SK-N-SH (cell line): Measurements from ENCODE around the gene GMPPA.

Source experiments
- CTCF ChIP-seq: fragments of 200-600 bp; sonication (generic); IDR thresholded peaks from 2 replicates; pipeline ENCODE4 v1.6.1; 2017; ENCODE audit warnings: antibody characterized with exemption, mild to moderate bottlenecking, moderate library complexity
- EP300 ChIP-seq, 2 experiments: IDR thresholded peaks; 2 replicates each; pipeline versions ENCODE4 v1.4.0 to v1.6.1; 2012; ENCODE audit warnings: borderline replicate concordance in 1 of 2, low read depth in 1 of 2, low read length in 1 of 2
- NFIC ChIP-seq: IDR thresholded peaks from 2 replicates; pipeline ENCODE4 v1.4.0; 2012; ENCODE audit warnings: borderline replicate concordance
- POLR2AphosphoS5 ChIP-seq: IDR thresholded peaks from 2 replicates; pipeline ENCODE4 v1.6.1; 2012; ENCODE audit warnings: low read depth, low read length
- RAD21 ChIP-seq: IDR thresholded peaks from 2 replicates; pipeline ENCODE4 v1.6.1; 2012; ENCODE audit warnings: mild to moderate bottlenecking, low read length
- REST ChIP-seq: IDR thresholded peaks from 2 replicates; pipeline ENCODE4 v1.6.1; 2012; ENCODE audit warnings: mild to moderate bottlenecking, low read depth, low read length, moderate library complexity
- SIN3A ChIP-seq: IDR thresholded peaks from 2 replicates; pipeline ENCODE4 v1.6.1; 2012; ENCODE audit warnings: low read depth, mild to moderate bottlenecking, low read length, moderate library complexity, borderline replicate concordance
- TF ChIP-seq, protein P1 (sequence below): IDR thresholded peaks from 2 replicates; pipeline ENCODE4 v1.4.0; 2012; ENCODE audit warnings: low read depth, borderline replicate concordance
- TF ChIP-seq, protein P2 (sequence below): fragments of 150-350 bp; IDR thresholded peaks from 2 replicates; pipeline ENCODE4 v1.6.1; 2017; ENCODE audit warnings: antibody characterized with exemption, low read length, low read depth, borderline replicate concordance

DNA sequence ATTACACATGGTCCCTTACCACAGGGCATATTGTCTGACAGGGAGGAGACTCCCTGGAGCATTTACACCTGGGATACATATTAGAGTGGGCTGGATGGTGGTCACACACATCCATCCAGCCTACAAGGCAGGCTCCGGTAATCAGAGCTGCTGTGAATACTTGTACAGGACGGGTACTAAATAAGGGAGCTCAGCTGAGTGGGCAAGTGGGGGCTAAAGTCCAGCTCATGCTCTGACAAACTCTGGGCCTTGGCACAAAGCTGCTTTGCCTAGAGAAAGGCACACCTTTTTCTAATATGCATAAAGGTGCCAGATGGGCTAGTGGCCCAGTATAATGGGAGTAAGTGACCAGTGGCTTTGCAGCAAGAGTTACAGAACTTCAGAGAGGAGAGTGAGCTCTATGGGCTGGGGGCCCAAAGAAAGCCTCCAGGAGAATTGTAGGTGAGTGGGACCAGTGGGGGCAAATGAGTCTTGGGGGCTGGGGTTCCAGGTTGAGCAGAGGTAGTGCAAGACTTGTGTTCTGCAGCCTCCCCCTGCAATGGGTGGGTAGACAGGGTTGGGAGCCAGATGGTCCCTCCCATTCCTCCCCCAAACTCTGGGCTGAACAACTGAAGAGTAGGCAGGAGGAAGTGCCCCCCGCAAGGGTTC lies 46.7 kb downstream of the GMPPA start:
- no peak for TF ChIP-seq CTCF
- TF ChIP-seq, protein P1, sequence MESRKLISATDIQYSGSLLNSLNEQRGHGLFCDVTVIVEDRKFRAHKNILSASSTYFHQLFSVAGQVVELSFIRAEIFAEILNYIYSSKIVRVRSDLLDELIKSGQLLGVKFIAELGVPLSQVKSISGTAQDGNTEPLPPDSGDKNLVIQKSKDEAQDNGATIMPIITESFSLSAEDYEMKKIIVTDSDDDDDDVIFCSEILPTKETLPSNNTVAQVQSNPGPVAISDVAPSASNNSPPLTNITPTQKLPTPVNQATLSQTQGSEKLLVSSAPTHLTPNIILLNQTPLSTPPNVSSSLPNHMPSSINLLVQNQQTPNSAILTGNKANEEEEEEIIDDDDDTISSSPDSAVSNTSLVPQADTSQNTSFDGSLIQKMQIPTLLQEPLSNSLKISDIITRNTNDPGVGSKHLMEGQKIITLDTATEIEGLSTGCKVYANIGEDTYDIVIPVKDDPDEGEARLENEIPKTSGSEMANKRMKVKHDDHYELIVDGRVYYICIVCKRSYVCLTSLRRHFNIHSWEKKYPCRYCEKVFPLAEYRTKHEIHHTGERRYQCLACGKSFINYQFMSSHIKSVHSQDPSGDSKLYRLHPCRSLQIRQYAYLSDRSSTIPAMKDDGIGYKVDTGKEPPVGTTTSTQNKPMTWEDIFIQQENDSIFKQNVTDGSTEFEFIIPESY = no peak
- TF ChIP-seq NFIC = no peak
- no peak for TF ChIP-seq POLR2AphosphoS5
- no peak for TF ChIP-seq REST
- TF ChIP-seq EP300 (IDR thresholded peaks at IDR 0.05; ENCODE audit: borderline replicate concordance in 1 of 2, low read depth in 1 of 2, low read length in 1 of 2) = no peak
- TF ChIP-seq SIN3A = no peak
- TF ChIP-seq RAD21 = no peak
- TF ChIP-seq, protein P2, sequence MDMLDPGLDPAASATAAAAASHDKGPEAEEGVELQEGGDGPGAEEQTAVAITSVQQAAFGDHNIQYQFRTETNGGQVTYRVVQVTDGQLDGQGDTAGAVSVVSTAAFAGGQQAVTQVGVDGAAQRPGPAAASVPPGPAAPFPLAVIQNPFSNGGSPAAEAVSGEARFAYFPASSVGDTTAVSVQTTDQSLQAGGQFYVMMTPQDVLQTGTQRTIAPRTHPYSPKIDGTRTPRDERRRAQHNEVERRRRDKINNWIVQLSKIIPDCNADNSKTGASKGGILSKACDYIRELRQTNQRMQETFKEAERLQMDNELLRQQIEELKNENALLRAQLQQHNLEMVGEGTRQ = no peak
